Neural cell (in vitro differentiated cells): ENCODE results near the gene KLK3. TPM values are rescaled to one million over a fixed set of nuclear protein-coding genes. Genes with fewer than 3 reads are reported as not detected.

ENCODE experiments used
- H2AFZ ChIP-seq: fragments of 200-600, 300-800 bp; sonication (generic), shearing (Covaris generic); 2 replicates; pipeline ENCODE4 v1.6.0; 2014; ENCODE audit warnings: low read depth, mild to moderate bottlenecking, antibody characterized with exemption, low read length, moderate library complexity
- H3F3A ChIP-seq: fragments of 200-600 bp; shearing (Covaris generic); 2 replicates; pipeline ENCODE4 v1.6.1; 2016; ENCODE audit warnings: mild to moderate bottlenecking, moderate library complexity, mixed read lengths, antibody characterized with exemption, low read length; ENCODE audit not compliant: insufficient read depth, poor library complexity, severe bottlenecking
- H3K27ac ChIP-seq: fragments of 200-600, 300-800 bp; sonication (generic), shearing (Covaris generic); 2 replicates; pipeline ENCODE4 v1.5.1; 2014; ENCODE audit warnings: mild to moderate bottlenecking, low read length, moderate library complexity
- H3K27me3 ChIP-seq: fragments of 300-800, 200-600 bp; sonication (generic), shearing (Covaris generic); 2 replicates; pipeline ENCODE4 v1.6.0; 2014; ENCODE audit warnings: mild to moderate bottlenecking, low read depth, low read length, moderate library complexity; ENCODE audit not compliant: insufficient read depth
- H3K36me3 ChIP-seq: fragments of 300-800, 200-600 bp; sonication (generic), shearing (Covaris generic); 2 replicates; pipeline ENCODE4 v1.5.1; 2014; ENCODE audit warnings: mild to moderate bottlenecking, antibody characterized with exemption, low read length, moderate library complexity; ENCODE audit not compliant: insufficient read depth
- H3K4me2 ChIP-seq: fragments of 300-800, 200-600 bp; sonication (generic), shearing (Covaris generic); 2 replicates; pipeline ENCODE4 v1.6.0; 2014; ENCODE audit warnings: mild to moderate bottlenecking, low read length
- H3K4me3 ChIP-seq: fragments of 300-800, 200-600 bp; sonication (generic), shearing (Covaris generic); 2 replicates; pipeline ENCODE4 v1.5.1; 2014; ENCODE audit warnings: mild to moderate bottlenecking, low read length, moderate library complexity
- H3K79me2 ChIP-seq: fragments of 200-600 bp; shearing (Covaris generic); replicated peaks from 2 replicates; pipeline ENCODE4 v1.6.0; 2014; ENCODE audit warnings: mild to moderate bottlenecking, low read length, moderate library complexity; ENCODE audit not compliant: insufficient read depth
- H3K9ac ChIP-seq: fragments of 300-800, 200-600 bp; sonication (generic), shearing (Covaris generic); 2 replicates; pipeline ENCODE4 v1.6.1; 2016; ENCODE audit warnings: mild to moderate bottlenecking, low read length, mixed read lengths
- H3K9me2 ChIP-seq: fragments of 200-600 bp; shearing (Covaris generic); 2 replicates; pipeline ENCODE4 v1.6.1; 2016; ENCODE audit warnings: mild to moderate bottlenecking, low read length, mixed read lengths; ENCODE audit not compliant: insufficient read depth
- H3K9me3 ChIP-seq: fragments of 200-600, 300-800 bp; sonication (generic), shearing (Covaris generic); 2 replicates; pipeline ENCODE4 v1.6.1; 2016; ENCODE audit warnings: mild to moderate bottlenecking, mixed run types, low read length, moderate library complexity, mixed read lengths
- H4K20me1 ChIP-seq: fragments of 200-600 bp; shearing (Covaris generic); 2 replicates; pipeline ENCODE4 v1.6.1; 2016; ENCODE audit warnings: mild to moderate bottlenecking, mixed run types; ENCODE audit not compliant: insufficient read depth
- EP300 ChIP-seq: fragments of 450-650 bp; conservative IDR thresholded peaks from 2 replicates; pipeline ENCODE4 v1.6.1; 2014; ENCODE audit warnings: antibody characterized with exemption, mild to moderate bottlenecking, moderate library complexity; ENCODE audit not compliant: poor library complexity, severe bottlenecking
- EZH2 ChIP-seq: fragments of 200-600, 300-800 bp; shearing (Covaris generic), sonication (generic); IDR thresholded peaks from 2 replicates; pipeline ENCODE4 v1.6.1; 2014; ENCODE audit warnings: antibody characterized with exemption, low read length, borderline replicate concordance, mild to moderate bottlenecking; ENCODE audit not compliant: insufficient read depth, poor library complexity, severe bottlenecking
- MXI1 ChIP-seq: fragments of 450-650 bp; conservative IDR thresholded peaks from 2 replicates; pipeline ENCODE4 v1.6.1; 2014; ENCODE audit warnings: antibody characterized with exemption, mild to moderate bottlenecking; ENCODE audit not compliant: poor library complexity, severe bottlenecking
- POLR2AphosphoS5 ChIP-seq: IDR thresholded peaks from 2 replicates; pipeline ENCODE4 v1.6.1; 2012
- RAD21 ChIP-seq: fragments of 450-650 bp; conservative IDR thresholded peaks from 2 replicates; pipeline ENCODE4 v1.6.1; 2014; ENCODE audit warnings: antibody characterized with exemption, mild to moderate bottlenecking, moderate library complexity
- SMC3 ChIP-seq: fragments of 450-650 bp; conservative IDR thresholded peaks from 2 replicates; pipeline ENCODE4 v1.6.1; 2014; ENCODE audit warnings: antibody characterized with exemption, mild to moderate bottlenecking, moderate library complexity; ENCODE audit not compliant: poor library complexity
- TAF1 ChIP-seq: IDR thresholded peaks from 2 replicates; pipeline ENCODE4 v1.6.1; 2012; ENCODE audit warnings: low read depth
- polyA plus RNA-seq: library from polyadenylated mRNA; depleted of rRNA; stranded (reverse); fragments of >200 nt; gene quantifications from 2 replicates; pipeline ENCODE4 v1.2.3, GENCODE V29; 2014
- TF ChIP-seq, protein P1 (sequence below): fragments of 450-650 bp; IDR thresholded peaks from 2 replicates; pipeline ENCODE4 v1.5.1; 2014; ENCODE audit warnings: antibody characterized with exemption, mild to moderate bottlenecking, moderate library complexity; ENCODE audit not compliant: poor library complexity, severe bottlenecking
- TF ChIP-seq, protein P2 (sequence below): IDR thresholded peaks from 2 replicates; pipeline ENCODE4 v1.6.1; 2012; ENCODE audit warnings: borderline replicate concordance

Gene KLK3
- polyA plus RNA-seq, 1 donor from 2014 or later: not detected

DNA sequence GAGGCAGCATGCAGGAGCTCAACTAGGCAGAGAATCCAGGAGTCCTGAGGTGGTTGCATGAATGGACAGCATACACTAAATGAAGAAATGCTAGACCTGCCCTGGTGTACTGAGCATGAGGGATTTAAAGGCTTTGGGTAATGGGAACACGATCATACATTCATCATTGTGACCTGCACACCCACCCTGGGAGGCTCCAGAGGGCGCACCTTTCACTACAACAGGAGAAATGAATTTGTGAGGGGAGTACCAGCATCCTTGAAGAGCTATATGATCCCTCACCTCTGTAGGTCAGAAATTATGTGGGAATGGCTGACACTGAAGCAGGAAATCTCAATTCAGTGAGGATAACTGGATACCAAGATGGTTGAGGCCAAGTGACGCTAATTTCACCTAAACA, 27.5 kb downstream of the KLK3 start:
- H3K79me2 ChIP-seq: no peaks in the 10 kb centered on the region
- no peaks in the 10 kb centered on the region for H3K9me3 ChIP-seq
- H3K9me2 ChIP-seq: no peaks in the 10 kb centered on the region
- no peak overlapping the region for H3K4me2 ChIP-seq
- H3K27me3 ChIP-seq: no peaks in the 10 kb centered on the region
- no peaks in the 10 kb centered on the region for H4K20me1 ChIP-seq
- no peaks in the 10 kb centered on the region for H3K36me3 ChIP-seq
- no peak overlapping the region for H2AFZ ChIP-seq
- no peak overlapping the region for H3K9ac ChIP-seq
- H3F3A ChIP-seq: no peaks in the 10 kb centered on the region
- no peak overlapping the region for H3K27ac ChIP-seq
- no peak for TF ChIP-seq RAD21
- no peak for TF ChIP-seq EP300
- TF ChIP-seq EZH2: no peak
- no peak for TF ChIP-seq TAF1
- TF ChIP-seq, protein P1, sequence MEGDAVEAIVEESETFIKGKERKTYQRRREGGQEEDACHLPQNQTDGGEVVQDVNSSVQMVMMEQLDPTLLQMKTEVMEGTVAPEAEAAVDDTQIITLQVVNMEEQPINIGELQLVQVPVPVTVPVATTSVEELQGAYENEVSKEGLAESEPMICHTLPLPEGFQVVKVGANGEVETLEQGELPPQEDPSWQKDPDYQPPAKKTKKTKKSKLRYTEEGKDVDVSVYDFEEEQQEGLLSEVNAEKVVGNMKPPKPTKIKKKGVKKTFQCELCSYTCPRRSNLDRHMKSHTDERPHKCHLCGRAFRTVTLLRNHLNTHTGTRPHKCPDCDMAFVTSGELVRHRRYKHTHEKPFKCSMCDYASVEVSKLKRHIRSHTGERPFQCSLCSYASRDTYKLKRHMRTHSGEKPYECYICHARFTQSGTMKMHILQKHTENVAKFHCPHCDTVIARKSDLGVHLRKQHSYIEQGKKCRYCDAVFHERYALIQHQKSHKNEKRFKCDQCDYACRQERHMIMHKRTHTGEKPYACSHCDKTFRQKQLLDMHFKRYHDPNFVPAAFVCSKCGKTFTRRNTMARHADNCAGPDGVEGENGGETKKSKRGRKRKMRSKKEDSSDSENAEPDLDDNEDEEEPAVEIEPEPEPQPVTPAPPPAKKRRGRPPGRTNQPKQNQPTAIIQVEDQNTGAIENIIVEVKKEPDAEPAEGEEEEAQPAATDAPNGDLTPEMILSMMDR: no peak
- TF ChIP-seq, protein P2, sequence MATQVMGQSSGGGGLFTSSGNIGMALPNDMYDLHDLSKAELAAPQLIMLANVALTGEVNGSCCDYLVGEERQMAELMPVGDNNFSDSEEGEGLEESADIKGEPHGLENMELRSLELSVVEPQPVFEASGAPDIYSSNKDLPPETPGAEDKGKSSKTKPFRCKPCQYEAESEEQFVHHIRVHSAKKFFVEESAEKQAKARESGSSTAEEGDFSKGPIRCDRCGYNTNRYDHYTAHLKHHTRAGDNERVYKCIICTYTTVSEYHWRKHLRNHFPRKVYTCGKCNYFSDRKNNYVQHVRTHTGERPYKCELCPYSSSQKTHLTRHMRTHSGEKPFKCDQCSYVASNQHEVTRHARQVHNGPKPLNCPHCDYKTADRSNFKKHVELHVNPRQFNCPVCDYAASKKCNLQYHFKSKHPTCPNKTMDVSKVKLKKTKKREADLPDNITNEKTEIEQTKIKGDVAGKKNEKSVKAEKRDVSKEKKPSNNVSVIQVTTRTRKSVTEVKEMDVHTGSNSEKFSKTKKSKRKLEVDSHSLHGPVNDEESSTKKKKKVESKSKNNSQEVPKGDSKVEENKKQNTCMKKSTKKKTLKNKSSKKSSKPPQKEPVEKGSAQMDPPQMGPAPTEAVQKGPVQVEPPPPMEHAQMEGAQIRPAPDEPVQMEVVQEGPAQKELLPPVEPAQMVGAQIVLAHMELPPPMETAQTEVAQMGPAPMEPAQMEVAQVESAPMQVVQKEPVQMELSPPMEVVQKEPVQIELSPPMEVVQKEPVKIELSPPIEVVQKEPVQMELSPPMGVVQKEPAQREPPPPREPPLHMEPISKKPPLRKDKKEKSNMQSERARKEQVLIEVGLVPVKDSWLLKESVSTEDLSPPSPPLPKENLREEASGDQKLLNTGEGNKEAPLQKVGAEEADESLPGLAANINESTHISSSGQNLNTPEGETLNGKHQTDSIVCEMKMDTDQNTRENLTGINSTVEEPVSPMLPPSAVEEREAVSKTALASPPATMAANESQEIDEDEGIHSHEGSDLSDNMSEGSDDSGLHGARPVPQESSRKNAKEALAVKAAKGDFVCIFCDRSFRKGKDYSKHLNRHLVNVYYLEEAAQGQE: no peak
- TF ChIP-seq SMC3: no peak
- no peak for TF ChIP-seq MXI1
- no peak for TF ChIP-seq POLR2AphosphoS5
- H3K4me3 ChIP-seq: no peak overlapping the region

DNA sequence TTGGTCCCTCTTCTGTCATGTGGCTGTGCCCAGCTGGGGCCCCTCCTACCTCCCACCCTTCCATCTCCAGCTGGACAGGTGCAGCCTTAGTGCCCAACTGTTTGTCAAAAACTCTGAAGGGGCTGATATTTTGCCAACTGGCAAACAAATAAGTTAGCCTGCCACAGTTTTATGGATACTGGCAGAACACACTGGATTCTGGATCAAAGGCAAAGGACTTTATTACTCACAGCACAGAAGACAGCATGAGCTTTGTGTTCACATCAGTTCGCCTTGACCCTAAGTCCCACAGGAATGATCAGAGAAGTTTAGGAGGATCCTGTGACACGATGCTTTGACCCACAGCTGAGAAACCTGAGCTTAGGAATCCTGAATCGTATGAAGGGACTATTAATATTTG, 34.9 kb downstream of the KLK3 start:
- Histone ChIP-seq H3K36me3 (no peaks in the 10 kb centered on the region), H3K27ac (no peak overlapping the region), H3K4me2 (no peak overlapping the region), H3K9ac (no peak overlapping the region), H3K27me3 (no peaks in the 10 kb centered on the region), H4K20me1 (no peaks in the 10 kb centered on the region), H3K79me2 (no peaks in the 10 kb centered on the region), H3K9me3 (no peaks in the 10 kb centered on the region), H3K9me2 (no peaks in the 10 kb centered on the region), H2AFZ (no peak overlapping the region), H3K4me3 (no peak overlapping the region), H3F3A (no peaks in the 10 kb centered on the region)
- TF ChIP-seq MXI1 (no peak), EZH2 (no peak)
- TF ChIP-seq, protein P1: no peak
- TF ChIP-seq, protein P2: no peak
